GM12801 (cell line): ENCODE measurements around the gene CCNY.

Experiments used
- TF ChIP-seq, protein P1 (sequence below): IDR thresholded peaks from one replicate; pipeline ENCODE4 v1.5.1; 2011; ENCODE audit warnings: control low read depth; ENCODE audit not compliant: insufficient read length; ENCODE audit errors: extremely low read depth

The CCNY gene

DNA sequence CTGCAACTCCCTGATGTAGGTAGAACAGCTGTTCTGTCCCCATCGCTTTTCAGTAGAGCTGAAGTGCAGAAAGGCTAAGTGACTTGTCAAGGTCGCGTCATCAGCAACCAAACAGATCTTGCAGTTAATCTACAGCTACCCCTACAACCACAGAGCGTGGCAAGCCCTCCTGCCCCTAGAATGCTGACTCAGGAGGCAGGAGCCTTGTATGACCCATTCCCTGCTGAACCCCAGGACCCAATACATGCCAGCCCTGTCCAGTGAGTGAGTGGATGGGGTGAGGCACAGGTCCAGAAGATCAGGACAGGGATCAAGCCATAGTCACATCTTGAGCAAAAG, 242.3 kb downstream of the CCNY start:
- TF ChIP-seq, protein P1, sequence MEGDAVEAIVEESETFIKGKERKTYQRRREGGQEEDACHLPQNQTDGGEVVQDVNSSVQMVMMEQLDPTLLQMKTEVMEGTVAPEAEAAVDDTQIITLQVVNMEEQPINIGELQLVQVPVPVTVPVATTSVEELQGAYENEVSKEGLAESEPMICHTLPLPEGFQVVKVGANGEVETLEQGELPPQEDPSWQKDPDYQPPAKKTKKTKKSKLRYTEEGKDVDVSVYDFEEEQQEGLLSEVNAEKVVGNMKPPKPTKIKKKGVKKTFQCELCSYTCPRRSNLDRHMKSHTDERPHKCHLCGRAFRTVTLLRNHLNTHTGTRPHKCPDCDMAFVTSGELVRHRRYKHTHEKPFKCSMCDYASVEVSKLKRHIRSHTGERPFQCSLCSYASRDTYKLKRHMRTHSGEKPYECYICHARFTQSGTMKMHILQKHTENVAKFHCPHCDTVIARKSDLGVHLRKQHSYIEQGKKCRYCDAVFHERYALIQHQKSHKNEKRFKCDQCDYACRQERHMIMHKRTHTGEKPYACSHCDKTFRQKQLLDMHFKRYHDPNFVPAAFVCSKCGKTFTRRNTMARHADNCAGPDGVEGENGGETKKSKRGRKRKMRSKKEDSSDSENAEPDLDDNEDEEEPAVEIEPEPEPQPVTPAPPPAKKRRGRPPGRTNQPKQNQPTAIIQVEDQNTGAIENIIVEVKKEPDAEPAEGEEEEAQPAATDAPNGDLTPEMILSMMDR, result no peak

DNA sequence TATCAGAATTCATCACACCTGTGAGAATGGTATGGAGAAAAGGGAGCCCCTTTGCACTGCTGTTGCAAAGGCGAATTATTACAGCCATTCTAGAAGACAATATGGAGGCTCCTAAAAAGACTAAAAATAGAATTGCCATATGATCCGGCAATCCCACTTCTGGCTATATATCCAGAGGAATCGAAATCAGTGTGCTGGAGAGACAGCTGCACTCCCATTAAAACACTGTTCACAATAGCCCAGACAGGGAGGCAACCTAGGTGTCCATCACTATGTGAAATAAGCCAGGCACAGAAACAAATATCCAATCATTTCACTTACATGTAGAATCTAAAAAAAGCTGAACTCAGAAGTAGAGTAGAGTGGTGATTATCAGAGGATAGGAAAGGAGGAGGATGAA, 242.8 kb downstream of the CCNY start:
- TF ChIP-seq, protein P1, result no peak

DNA sequence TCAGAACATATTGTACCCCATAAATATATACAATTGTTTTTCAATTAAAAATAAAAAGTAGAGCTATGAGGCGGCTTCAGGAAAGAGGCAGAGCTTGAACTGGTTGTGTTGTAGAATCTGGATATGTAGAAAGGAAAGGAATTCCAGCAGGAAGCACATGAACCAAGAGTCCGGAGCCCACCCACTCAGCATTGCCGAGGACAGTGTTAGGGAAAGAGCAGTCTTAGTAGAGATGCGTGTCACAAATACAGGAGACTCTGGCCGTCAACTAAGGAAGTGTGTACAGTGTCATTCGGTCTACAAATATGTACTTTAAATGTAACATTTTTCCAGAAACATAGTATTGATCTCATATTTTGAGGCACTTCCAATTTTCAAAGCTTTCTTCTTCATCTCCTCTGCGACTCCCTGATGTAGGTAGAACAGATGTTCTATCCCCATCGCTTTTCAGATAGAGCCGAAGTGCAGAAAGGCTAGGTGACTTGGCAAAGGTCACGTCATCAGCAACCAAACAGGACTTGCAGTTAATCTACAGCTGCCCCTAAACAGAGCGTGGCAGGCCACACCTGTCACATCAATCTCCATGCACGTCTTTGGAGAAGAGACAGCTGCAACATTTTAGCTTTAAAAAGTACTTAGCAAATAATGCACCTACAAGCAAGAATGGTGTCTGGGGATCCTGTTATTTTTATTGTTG, 243.6 kb downstream of the CCNY start:
- TF ChIP-seq, protein P1, result no peak

DNA sequence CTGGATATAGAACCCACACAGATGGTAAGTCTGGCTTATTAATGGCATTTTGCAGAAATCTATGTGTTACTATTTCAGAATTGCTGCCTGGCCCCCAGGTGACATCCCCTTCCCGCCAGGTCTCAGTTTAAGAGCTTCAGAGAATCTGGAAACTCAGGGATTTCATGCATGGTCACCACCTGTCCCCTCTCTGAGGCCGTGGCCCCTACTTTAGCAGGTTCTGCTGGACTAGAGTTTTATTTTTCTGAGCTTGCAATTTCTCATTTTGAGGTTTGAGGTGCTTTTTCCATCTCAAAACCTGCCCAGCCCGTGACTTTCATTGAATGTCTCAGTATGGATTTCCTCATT, 244.1 kb downstream of the CCNY start:
- TF ChIP-seq, protein P1, result no peak

GRCh38 chr10:35581655-35582054, 245.3 kb downstream of the CCNY start:
- TF ChIP-seq, protein P1, result no peak

GRCh38 chr10:35584946-35585345, 248.6 kb downstream of the CCNY start:
- TF ChIP-seq, protein P1, result no peak

DNA sequence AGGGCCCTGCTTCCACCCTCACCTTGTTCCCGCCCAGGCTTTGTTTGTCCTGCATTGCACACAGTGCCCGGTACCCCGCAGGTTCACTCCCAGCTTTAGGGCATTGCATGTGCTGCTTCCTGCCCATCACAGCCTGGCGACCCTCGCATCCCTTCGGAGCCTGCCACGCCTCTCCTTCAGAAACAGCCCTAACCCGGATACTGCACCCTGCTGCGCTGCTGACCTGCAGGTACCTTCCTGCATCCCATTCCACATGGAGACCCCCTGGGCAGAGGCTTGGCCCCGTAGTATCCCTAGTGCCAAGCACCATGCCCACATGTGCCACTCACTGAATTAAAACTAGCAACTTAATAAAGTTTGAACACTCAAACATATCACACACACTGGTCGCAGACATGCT, 249.0 kb downstream of the CCNY start:
- TF ChIP-seq, protein P1, result no peak
